ENCODE data around the gene CCDC78.
"Not testable (repeated sequence)": the region's sequence is repeated elsewhere in the genome, so short reads cannot be mapped to it uniquely, and the experiment has no call there.

CCDC78 gene

DNA sequence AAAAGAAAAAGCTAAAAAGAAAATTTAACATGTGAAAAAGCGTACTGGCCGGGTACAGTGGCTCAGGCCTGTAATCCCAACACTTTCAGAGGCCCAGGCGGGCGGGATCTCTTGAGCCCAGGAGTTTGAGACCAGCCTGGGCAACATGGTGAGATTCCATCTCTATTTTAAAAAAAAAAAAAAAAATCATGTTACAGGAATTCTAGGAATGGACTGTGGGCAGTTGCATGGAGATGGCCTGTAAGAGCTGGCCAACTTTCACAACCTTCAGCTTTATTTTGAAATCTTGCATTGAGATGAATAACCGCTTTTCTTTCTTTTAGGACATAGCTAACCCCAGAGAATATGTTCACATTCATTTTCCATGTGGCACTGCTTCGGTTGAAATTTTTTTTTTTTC is 22.8 kb upstream of the CCDC78 start:
- no peaks in the 10 kb centered on the region for H3K9me3 ChIP-seq (ENCODE audit: control insufficient read depth, low read length)
- no peaks in the 10 kb centered on the region for H3K27me3 ChIP-seq (replicated peaks; ENCODE audit: control insufficient read depth, insufficient read depth, low read length, poor library complexity, severe bottlenecking)
- DNase-seq: no peak
- no peak overlapping the region for H3K27ac ChIP-seq (ENCODE audit: insufficient read depth, low read length, poor library complexity, severe bottlenecking)
- no peaks in the 10 kb centered on the region for H3K4me1 ChIP-seq (ENCODE audit: control insufficient read depth, insufficient read depth, low read length, poor library complexity, severe bottlenecking)
- no peaks in the 10 kb centered on the region for H3K36me3 ChIP-seq (ENCODE audit: control insufficient read depth, insufficient read depth, low read length)
- H3K4me3 ChIP-seq (ENCODE audit: insufficient read depth, low read depth, low read length, poor library complexity, severe bottlenecking): no peak overlapping the region

DNA sequence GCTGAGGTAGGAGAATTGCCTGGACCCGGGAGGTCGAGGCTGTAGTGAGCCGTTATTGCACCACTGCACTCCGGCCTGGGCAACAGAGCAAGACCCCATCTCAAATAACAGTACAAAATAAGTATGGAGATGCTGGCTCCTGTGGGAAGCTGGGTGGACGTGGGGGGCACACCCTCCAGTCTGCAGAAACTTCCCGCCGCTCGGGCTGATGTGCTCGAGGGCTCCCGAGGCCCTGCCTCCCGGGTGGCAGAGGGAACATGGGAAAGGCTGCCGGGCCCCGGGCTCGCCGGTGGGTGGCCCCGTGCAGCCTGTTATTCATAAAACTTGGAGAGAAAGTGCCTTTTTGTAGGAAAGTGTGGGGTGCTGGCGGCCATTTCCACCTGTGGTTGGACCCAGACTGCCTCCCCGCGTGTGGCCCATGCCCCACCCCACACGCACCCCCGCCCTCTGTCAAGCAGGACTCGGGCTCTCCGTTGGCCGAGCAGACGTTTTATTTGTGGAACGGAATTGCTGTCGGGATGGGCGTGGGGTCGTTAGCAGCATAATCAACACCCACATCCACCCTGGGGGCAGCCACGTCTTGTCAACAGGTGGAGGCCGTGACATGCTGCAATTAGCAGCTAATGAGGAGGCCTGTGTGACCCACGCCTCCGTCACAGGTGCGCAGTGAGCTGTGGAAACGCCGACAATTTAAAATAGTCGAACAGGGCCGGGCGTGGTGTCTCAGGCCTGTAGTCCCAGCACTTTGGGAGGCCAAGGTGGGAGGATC is 21.9 kb upstream of the CCDC78 start:
- no peaks in the 10 kb centered on the region for H3K27me3 ChIP-seq (replicated peaks; ENCODE audit: control insufficient read depth, insufficient read depth, low read length, poor library complexity, severe bottlenecking)
- H3K4me3 ChIP-seq (ENCODE audit: insufficient read depth, low read depth, low read length, poor library complexity, severe bottlenecking): no peak overlapping the region
- H3K9me3 ChIP-seq (ENCODE audit: control insufficient read depth, low read length): no peaks in the 10 kb centered on the region
- H3K27ac ChIP-seq (ENCODE audit: insufficient read depth, low read length, poor library complexity, severe bottlenecking): no peak overlapping the region
- DNase-seq: no peak
- H3K4me1 ChIP-seq (ENCODE audit: control insufficient read depth, insufficient read depth, low read length, poor library complexity, severe bottlenecking): no peaks in the 10 kb centered on the region
- H3K36me3 ChIP-seq (ENCODE audit: control insufficient read depth, insufficient read depth, low read length): no peaks in the 10 kb centered on the region

DNA sequence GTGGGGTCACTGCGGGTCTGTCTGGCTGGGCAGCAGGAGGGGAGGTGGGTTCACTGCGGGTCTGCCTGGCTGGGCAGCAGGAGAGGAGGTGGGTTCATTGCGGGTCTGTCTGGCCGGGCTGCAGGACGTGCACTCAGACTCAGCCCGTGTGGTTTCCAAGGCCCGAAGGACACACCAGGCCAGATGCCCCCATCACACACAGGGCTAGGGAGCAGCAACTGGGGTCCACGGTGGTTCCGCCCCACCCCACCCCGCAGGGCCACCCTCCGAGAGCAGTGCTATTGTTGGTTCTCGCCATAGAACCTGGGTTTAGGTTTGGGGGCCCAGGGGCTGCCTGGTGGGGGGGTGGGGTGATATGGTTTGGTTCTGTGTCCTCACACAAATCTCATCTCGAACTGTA is 20.4 kb upstream of the CCDC78 start:
- DNase-seq: no peak
- Histone ChIP-seq H3K4me3 (ENCODE audit: insufficient read depth, low read depth, low read length, poor library complexity, severe bottlenecking) (no peak overlapping the region), H3K27me3 (replicated peaks; ENCODE audit: control insufficient read depth, insufficient read depth, low read length, poor library complexity, severe bottlenecking) (no peaks in the 10 kb centered on the region)

DNA sequence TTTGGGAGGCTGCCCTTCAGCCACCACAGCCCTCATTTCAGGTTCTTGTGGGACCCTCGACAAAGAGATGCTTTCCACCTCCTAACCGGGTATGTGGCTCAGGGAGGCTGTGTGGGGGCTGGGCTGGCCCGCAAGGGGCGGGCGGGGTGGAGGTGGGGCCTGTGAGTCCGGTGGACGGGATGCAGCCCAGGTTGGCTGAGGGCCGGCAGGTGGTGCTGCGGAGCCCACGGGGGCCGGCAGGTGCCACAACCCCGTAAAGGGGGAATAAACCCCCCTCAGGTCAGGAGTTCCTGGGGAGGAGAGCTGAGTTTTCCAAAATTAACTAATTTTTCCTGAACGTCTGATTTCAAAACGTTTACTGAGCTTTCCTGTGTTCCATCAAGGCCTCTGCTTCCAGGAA is 19.5 kb upstream of the CCDC78 start:
- no peak for DNase-seq
- H3K27ac ChIP-seq (ENCODE audit: insufficient read depth, low read length, poor library complexity, severe bottlenecking): no peak overlapping the region
- H3K27me3 ChIP-seq (replicated peaks; ENCODE audit: control insufficient read depth, insufficient read depth, low read length, poor library complexity, severe bottlenecking): no peaks in the 10 kb centered on the region
- H3K4me3 ChIP-seq (ENCODE audit: insufficient read depth, low read depth, low read length, poor library complexity, severe bottlenecking): no peak overlapping the region
- no peaks in the 10 kb centered on the region for H3K4me1 ChIP-seq (ENCODE audit: control insufficient read depth, insufficient read depth, low read length, poor library complexity, severe bottlenecking)
- H3K36me3 ChIP-seq (ENCODE audit: control insufficient read depth, insufficient read depth, low read length): no peaks in the 10 kb centered on the region
- no peaks in the 10 kb centered on the region for H3K9me3 ChIP-seq (ENCODE audit: control insufficient read depth, low read length)

More for the DNA sequence above, 20.4 kb upstream of the CCDC78 start:
- Histone ChIP-seq H3K9me3 (ENCODE audit: control insufficient read depth, low read length) (no peaks in the 10 kb centered on the region), H3K27ac (ENCODE audit: insufficient read depth, low read length, poor library complexity, severe bottlenecking) (no peak overlapping the region), H3K4me1 (ENCODE audit: control insufficient read depth, insufficient read depth, low read length, poor library complexity, severe bottlenecking) (no peaks in the 10 kb centered on the region), H3K36me3 (ENCODE audit: control insufficient read depth, insufficient read depth, low read length) (no peaks in the 10 kb centered on the region)

DNA sequence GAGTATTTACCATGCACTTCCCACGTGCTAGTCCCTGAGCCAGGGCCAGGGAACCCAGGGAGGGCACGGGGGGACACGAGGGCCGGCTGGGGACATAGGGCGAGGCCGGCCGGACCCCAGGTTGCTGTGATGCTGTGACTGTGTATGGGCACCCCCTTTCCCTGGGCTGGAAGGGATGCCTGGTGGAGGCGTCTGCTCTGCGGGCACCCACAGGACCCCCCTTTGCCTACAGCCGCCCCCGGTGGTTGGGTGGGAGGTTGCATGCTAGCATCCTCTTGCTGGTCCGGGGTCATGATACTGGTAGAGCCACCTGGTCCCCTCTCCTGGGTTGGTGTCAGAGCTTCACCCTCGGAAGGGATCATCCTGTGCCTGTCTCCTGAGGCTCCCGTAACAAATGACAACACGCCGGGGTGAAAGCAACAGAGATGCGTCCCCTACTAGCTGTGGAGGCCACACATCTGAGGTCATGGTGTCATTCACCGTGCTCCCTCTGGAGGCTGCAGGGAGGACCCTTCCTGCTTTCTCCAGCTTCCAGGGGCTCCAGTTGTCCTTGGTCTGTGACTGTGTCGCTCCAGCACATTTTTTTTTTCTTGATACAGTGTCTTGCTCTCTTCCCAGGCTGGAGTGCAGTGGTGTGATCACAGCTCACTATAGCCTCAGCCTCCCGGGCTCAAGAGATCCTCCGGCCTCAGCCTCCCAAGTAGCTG is 17.7 kb upstream of the CCDC78 start:
- no peaks in the 10 kb centered on the region for H3K9me3 ChIP-seq (ENCODE audit: control insufficient read depth, low read length)
- H3K27me3 ChIP-seq (replicated peaks; ENCODE audit: control insufficient read depth, insufficient read depth, low read length, poor library complexity, severe bottlenecking): no peaks in the 10 kb centered on the region
- no peak for DNase-seq
- H3K36me3 ChIP-seq (ENCODE audit: control insufficient read depth, insufficient read depth, low read length): no peaks in the 10 kb centered on the region
- no peak overlapping the region for H3K27ac ChIP-seq (ENCODE audit: insufficient read depth, low read length, poor library complexity, severe bottlenecking)
- H3K4me1 ChIP-seq (ENCODE audit: control insufficient read depth, insufficient read depth, low read length, poor library complexity, severe bottlenecking): peaks cover 14% of the 10 kb centered on the region
- no peak overlapping the region for H3K4me3 ChIP-seq (ENCODE audit: insufficient read depth, low read depth, low read length, poor library complexity, severe bottlenecking)

DNA sequence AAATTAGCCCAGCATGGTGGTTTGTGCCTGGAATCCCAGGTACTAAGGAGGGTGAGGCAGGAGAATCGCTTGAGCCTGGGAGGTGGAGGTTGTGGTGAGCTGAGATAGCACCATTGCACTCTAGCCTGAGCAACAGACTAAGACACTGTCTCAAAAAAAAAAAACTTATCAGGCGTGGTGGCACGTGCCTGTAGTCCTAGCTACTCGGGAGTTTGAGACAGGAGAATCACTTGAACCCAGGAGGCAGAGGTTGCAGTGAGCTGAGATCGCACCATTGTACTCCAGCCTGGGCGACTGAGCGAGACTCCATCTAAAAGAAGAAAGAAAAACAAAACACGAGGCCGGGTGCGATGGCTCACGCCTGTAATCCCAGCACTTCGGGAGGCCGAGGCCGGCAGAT is 16.7 kb upstream of the CCDC78 start:
- not testable (repeated sequence) for H3K9me3 ChIP-seq (ENCODE audit: control insufficient read depth, low read length); H3K27me3 ChIP-seq (replicated peaks; ENCODE audit: control insufficient read depth, insufficient read depth, low read length, poor library complexity, severe bottlenecking); H3K4me3 ChIP-seq (ENCODE audit: insufficient read depth, low read depth, low read length, poor library complexity, severe bottlenecking); H3K27ac ChIP-seq (ENCODE audit: insufficient read depth, low read length, poor library complexity, severe bottlenecking); DNase-seq; H3K36me3 ChIP-seq (ENCODE audit: control insufficient read depth, insufficient read depth, low read length)
- H3K4me1 ChIP-seq (ENCODE audit: control insufficient read depth, insufficient read depth, low read length, poor library complexity, severe bottlenecking): peaks cover 14% of the 10 kb centered on the region

DNA sequence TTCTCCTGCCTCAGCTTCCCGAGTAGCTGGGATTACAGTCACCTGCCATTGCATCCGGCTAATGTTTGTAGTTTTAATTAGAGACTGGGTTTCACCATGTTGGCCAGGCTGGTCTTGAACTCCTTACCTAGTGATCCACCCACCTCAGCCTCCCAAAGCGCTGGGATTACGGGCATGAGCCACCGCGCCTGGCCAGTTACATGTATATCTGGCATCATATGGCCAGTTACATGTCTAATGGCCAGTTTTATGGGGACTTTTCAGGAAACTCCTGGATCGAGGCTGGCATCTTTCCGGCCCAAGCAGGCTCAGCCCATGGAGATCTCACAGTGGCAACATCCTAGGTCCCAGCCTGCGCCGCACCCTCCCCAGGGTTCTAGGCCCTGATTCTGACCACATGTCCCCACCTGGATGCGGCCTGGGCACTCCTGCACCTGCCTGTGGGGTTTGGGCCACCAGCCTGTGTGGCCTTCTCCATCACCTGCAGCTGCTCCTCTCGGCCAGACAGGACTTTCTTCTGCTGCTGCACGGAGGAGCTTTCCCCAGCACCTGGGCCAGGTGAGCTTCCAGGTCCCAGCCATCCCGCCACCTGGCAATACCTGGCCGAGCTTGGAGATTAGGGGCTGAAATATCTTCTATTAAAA is 15.9 kb upstream of the CCDC78 start:
- H3K27me3 ChIP-seq (replicated peaks; ENCODE audit: control insufficient read depth, insufficient read depth, low read length, poor library complexity, severe bottlenecking): no peaks in the 10 kb centered on the region
- H3K4me1 ChIP-seq (ENCODE audit: control insufficient read depth, insufficient read depth, low read length, poor library complexity, severe bottlenecking): peaks cover 14% of the 10 kb centered on the region
- no peak overlapping the region for H3K4me3 ChIP-seq (ENCODE audit: insufficient read depth, low read depth, low read length, poor library complexity, severe bottlenecking)
- H3K9me3 ChIP-seq (ENCODE audit: control insufficient read depth, low read length): no peaks in the 10 kb centered on the region
- no peak for DNase-seq
- no peak overlapping the region for H3K27ac ChIP-seq (ENCODE audit: insufficient read depth, low read length, poor library complexity, severe bottlenecking)
- H3K36me3 ChIP-seq (ENCODE audit: control insufficient read depth, insufficient read depth, low read length): peaks cover 5% of the 10 kb centered on the region

DNA sequence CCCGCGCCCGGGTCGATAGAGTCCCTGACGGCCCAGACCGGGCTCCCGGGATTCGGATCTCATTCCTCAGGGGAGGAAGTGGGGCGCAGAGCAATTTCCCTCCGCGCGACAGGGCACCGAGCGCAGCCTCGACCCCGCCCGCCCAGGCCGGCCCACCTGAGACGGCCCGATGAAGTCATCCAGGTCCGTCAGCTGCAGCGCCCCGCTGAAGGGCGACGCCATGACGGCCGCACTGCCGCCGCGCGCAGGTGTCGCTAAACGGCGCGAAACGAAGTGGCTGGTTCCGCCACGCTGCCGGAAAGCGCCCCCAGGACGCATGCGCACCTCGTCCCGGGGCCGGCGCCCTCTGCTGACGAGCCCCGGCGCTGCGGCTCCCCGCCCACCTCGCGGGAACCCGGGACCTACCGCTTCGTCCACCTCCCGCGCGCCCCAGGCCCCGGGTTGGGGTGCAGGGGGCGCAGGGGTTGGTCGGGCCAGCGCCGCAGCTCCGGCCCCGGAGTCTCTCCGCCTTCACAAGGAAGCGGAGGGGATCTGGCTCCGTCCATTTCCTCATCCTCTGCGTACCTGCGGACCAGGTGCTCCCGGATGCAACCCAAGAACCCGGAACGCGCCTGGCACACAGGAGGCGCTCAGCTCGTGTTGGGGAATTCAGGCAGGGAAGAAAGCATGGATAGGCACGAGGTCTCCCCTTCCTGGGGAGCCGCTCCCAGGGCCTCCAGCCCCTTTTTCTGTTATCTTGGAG is 14.7 kb upstream of the CCDC78 start, which contains the start of gene CIAO3:
CIAO3 (minus strand) TSS at position 234 of the 742 bp plus-strand sequence; CDS start at position 222, 12 bp downstream.
- peaks cover 17% of the 10 kb centered on the region for H3K36me3 ChIP-seq (ENCODE audit: control insufficient read depth, insufficient read depth, low read length)
- H3K4me3 ChIP-seq (ENCODE audit: insufficient read depth, low read depth, low read length, poor library complexity, severe bottlenecking): peak within 1 kb of the TSS; percentile 94
- no peaks in the 10 kb centered on the region for H3K27me3 ChIP-seq (replicated peaks; ENCODE audit: control insufficient read depth, insufficient read depth, low read length, poor library complexity, severe bottlenecking)
- no peaks in the 10 kb centered on the region for H3K9me3 ChIP-seq (ENCODE audit: control insufficient read depth, low read length)
- H3K27ac ChIP-seq (ENCODE audit: insufficient read depth, low read length, poor library complexity, severe bottlenecking): peak within 1 kb of the TSS; percentile 83
- H3K4me1 ChIP-seq (ENCODE audit: control insufficient read depth, insufficient read depth, low read length, poor library complexity, severe bottlenecking): peaks cover 14% of the 10 kb centered on the region
- DNase-seq: peak; percentile 82 to 92 (median 88)

DNA sequence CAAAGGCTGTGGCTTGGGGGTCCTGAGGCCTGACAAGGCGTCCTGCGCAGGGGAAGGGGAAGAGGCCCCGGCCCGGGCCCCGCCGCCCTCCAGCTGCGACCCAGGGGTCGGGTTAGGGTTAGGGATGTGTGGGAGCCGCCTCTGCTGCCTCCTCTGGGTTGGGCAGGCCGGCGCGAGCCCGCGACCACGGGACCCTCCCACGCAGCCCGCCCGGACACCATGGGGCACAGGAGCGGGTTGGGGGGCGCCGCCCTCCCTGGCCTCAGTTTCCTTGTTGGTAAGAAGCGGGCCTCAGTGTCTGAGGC is 14.2 kb upstream of the CCDC78 start:
- no peak for DNase-seq
- Histone ChIP-seq H3K9me3 (ENCODE audit: control insufficient read depth, low read length) (no peaks in the 10 kb centered on the region), H3K27ac (ENCODE audit: insufficient read depth, low read length, poor library complexity, severe bottlenecking) (peak overlapping the region; percentile 83), H3K4me1 (ENCODE audit: control insufficient read depth, insufficient read depth, low read length, poor library complexity, severe bottlenecking) (peaks cover 14% of the 10 kb centered on the region), H3K4me3 (ENCODE audit: insufficient read depth, low read depth, low read length, poor library complexity, severe bottlenecking) (peak overlapping the region; percentile 94), H3K27me3 (replicated peaks; ENCODE audit: control insufficient read depth, insufficient read depth, low read length, poor library complexity, severe bottlenecking) (no peaks in the 10 kb centered on the region), H3K36me3 (ENCODE audit: control insufficient read depth, insufficient read depth, low read length) (peaks cover 22% of the 10 kb centered on the region)

Measured in effector memory CD4-positive, alpha-beta T cell (primary cell).